Activated T-helper 1 cell treated with anti-CD3 and anti-CD28 coated beads, Interleukin-12 subunit alpha, Interleukin-12 subunit beta, Interleukin-2, Interleukin-4 antibody, amounts not matched to agents 30 ng/mL and 10 ng/mL and 1 ng/mL, durations not matched to agents 14 hours and 24 hours and 36 hours (primary cell): ENCODE data around the gene SURF4. TPM values are rescaled to one million over a fixed set of nuclear protein-coding genes. Genes with fewer than 3 reads are reported as not detected.

Source experiments
- DNase-seq: peaks from one replicate; pipeline ENCODE4 v3.0.0; 2021; ENCODE audit warnings: low spot score
- H3K27ac Mint-ChIP-seq: one replicate; pipeline ENCODE4 v1.8.0; 2021; ENCODE audit warnings: mild to moderate bottlenecking, mixed read lengths
- H3K27me3 Mint-ChIP-seq: one replicate; pipeline ENCODE4 v1.8.0; 2022; ENCODE audit warnings: mild to moderate bottlenecking, moderate library complexity, mixed read lengths; ENCODE audit not compliant: insufficient read depth
- H3K36me3 Mint-ChIP-seq: one replicate; pipeline ENCODE4 v1.8.0; 2021; ENCODE audit warnings: low read depth, mixed read lengths
- H3K4me1 Mint-ChIP-seq: one replicate; pipeline ENCODE4 v1.8.0; 2021; ENCODE audit warnings: low read depth, mixed read lengths
- H3K4me3 Mint-ChIP-seq: one replicate; pipeline ENCODE4 v1.8.0; 2021; ENCODE audit warnings: mild to moderate bottlenecking, moderate library complexity, mixed read lengths
- H3K9me3 Mint-ChIP-seq: one replicate; pipeline ENCODE4 v1.8.0; 2021; ENCODE audit warnings: mixed read lengths
- intact Hi-C: fragments of 100-400 bp; cut with micrococcal nuclease; formaldehyde crosslinking; loops from one replicate; pipeline ENCODE4 v1.15.1; 2024
- total RNA-seq: library from RNA; stranded (reverse); gene quantifications from 2 replicates; pipeline ENCODE4 v1.2.3, GENCODE V29; 2022

Gene SURF4
- total RNA-seq, 1 donor from 2014 or later, result 236 TPM

DNA sequence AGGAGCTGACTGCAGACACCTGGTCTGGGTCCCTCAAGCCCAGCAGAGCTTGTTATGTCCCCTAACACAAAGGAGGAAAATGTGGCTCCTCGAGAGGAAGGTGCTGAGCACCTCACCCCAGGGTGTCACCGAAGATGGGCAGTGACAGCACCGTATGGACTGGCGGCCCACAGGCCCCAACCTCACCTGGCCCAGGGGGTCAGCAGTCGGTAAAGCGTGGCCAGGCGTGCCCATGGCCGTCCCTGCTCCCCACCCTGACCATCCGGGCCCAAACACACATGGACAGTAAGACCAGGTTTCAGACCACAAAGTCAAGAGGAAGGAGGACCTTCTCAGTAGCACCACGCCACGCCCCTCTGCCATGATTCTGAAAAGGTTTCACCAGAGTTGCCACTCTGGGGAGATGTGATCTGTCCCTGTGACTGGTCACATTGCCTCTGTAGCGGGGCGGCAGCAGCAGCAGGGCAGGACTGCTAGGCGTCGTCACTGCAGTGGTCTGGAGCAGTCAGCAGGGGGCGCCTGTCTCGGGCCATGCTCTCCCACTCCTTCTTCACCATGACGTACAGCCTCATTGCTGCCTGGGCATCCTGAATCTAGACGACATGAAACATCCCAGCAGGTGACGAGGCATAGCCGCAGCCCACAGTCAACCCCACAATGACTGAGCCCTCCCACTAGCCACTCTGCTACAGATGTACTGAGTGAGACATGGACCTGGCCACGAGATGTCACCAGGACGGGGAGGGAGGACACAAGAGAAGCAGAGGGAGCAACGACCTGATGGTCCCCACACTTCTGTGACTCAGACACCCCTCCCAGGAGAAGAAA is 30.8 kb upstream of the SURF4 start:
- H3K27me3 Mint-ChIP-seq, result no peaks in the 10 kb centered on the region
- peaks cover 32% of the 10 kb centered on the region for H3K36me3 Mint-ChIP-seq
- peak overlapping the region; percentile 82 for H3K27ac Mint-ChIP-seq

DNA sequence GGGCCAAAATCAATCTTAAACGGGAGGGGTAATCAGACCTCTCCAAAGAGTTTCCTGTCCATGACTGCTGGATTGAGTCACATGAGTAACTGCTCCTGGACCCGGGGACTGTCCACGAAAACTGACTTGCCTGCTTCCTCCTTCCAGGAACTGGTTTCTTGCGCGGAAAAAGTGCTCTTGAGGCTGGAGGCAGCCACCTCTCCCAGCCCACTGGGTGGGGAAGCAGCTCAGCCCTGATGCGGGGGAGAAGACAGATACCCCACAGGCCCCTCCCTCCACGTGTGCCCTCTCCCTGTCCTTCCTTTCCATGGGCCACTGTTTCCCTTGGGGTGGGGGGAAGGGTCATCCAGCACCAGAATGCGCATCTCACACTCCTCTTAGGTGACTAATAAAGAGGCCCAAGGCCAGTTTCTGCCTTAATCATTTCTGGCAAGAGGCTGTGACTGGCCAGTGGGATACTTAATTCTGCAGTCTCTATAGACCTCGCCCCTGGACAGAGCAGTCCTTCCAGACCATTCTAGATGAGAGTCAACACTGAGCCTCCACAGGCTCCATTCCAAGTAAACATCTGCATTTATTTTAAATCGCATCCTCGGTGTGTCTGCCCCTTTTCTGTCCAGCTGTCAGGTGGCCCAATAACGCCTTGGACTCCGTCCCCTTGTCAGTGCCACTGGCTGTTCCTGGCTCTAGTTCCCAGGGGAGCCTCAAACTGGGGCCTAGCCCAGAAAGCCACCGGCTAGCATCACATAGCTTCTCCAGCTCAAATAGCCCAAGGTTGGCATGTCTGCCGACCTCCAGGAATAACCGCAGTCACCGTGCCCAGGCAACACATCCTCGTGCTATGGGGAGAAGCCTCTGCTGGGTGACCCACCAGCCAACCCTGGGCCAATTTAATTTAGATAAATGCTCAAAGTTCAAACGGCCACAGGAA is 29.9 kb upstream of the SURF4 start:
- intact Hi-C loops, result loop anchor here (1.0 to 5.0 kb wide), 4 partner anchors 29 to 322 kb away; partner anchors contain the start of genes CACFD1, SLC2A6, STKLD1 and SURF4
- H3K4me1 Mint-ChIP-seq, result peaks cover 9% of the 10 kb centered on the region

More for the DNA sequence above, 30.8 kb upstream of the SURF4 start:
- no peak overlapping the region for H3K4me3 Mint-ChIP-seq
- peak; percentile 67 for DNase-seq
- H3K9me3 Mint-ChIP-seq, result no peaks in the 10 kb centered on the region
- intact Hi-C loops, result loop anchor here (1.0 to 5.0 kb wide), 6 partner anchors 11 to 321 kb away; partner anchors contain the start of genes CACFD1, SLC2A6, STKLD1 and SURF4
- H3K4me1 Mint-ChIP-seq, result peaks cover 9% of the 10 kb centered on the region

DNA sequence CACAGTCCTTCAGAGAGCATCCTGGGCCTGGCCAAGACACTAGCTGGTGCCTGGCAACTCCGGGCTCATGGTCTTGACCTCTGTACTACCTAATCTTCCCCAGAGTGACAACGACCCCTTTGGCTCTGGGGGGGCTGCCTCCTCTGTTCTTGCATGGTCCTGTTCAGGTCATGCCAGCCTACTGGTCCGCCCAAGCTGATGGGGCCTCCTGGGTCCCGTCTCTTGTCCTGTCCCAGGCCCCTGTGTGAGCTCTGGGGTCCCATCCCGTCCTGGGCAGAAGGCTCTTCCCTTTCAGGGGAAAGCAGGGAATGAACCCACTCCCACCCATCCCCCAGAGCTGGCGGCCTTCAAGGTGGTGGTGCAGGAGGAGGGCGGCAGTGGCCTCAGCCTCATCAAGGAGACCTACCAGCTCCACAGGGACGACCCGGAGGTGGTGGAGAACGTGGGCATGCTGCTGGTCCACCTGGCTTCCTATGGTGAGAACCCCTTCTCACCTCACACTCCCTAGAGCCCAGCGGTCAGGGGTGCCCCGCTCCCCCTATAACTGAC is 28.7 kb upstream of the SURF4 start:
- DNase-seq, result no peak
- peak overlapping the region; percentile 8 for H3K27ac Mint-ChIP-seq
- peaks cover 9% of the 10 kb centered on the region for H3K4me1 Mint-ChIP-seq
- H3K4me3 Mint-ChIP-seq, result no peak overlapping the region
- peaks cover 30% of the 10 kb centered on the region for H3K36me3 Mint-ChIP-seq
- no peaks in the 10 kb centered on the region for H3K9me3 Mint-ChIP-seq
- intact Hi-C loops, result loop anchor here (5.0 kb wide), 1 partner anchor 323 kb away; no protein-coding TSS in a partner anchor
- no peaks in the 10 kb centered on the region for H3K27me3 Mint-ChIP-seq

More for the DNA sequence above, 29.9 kb upstream of the SURF4 start:
- Mint-ChIP-seq H3K27ac (no peak overlapping the region), H3K4me3 (no peak overlapping the region), H3K36me3 (peaks cover 32% of the 10 kb centered on the region), H3K9me3 (no peaks in the 10 kb centered on the region), H3K27me3 (no peaks in the 10 kb centered on the region)
- no peak for DNase-seq

DNA sequence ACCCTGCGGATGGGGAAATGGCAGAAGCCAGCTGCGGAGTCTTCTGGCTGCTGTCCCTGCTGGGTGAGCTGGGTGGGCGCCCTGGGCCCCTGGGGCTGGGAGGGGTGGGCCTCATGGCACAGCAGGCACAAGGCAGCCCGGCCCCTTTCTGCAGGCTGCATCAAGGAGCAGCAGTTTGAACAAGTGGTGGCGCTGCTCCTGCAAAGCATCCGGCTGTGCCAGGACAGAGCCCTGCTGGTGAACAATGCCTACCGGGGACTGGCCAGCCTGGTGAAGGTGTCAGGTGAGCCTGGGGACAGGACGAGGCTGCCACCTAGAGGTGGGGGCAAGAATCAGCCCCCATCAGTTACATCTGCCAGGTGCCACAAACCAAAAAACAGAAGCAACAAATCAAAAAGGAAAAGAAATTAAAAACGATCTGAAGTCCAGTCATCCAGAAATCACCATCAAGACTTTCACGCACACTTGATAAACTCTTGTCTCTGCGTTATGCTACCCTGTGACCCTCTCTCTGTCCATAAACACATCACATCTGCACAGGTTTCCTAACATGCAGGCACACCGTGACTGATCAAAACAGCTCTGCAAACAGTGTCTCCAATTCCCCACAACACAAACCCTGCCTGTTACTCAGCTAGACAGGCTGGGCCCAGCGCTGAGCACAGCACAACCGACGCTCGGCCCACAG is 28.1 kb upstream of the SURF4 start:
- peak; percentile 19 for DNase-seq
- Mint-ChIP-seq H3K27me3 (no peaks in the 10 kb centered on the region), H3K9me3 (no peaks in the 10 kb centered on the region), H3K4me1 (peaks cover 9% of the 10 kb centered on the region), H3K4me3 (no peak overlapping the region), H3K27ac (peak overlapping the region; percentile 8), H3K36me3 (peaks cover 25% of the 10 kb centered on the region)
- intact Hi-C loops, result no loop called here

DNA sequence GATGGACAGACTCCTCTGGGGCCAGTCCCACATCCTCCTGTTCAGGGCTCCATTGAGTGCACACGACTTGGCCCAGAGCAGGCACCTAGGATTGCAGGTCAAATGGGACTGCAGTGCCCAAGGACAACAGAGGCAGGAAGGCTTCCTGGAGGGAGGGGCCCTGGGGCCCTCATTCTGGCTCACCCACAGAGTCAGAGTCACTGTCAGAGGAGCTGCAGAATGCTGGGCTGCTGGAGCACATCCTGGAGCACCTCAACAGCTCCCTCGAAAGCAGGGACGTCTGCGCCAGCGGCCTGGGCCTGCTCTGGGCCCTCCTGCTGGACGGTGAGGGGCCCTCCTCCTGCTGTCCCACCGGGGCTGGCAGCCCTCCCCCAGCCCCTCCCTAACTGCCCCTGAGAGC is 26.8 kb upstream of the SURF4 start:
- intact Hi-C loops, result no loop called here

DNA sequence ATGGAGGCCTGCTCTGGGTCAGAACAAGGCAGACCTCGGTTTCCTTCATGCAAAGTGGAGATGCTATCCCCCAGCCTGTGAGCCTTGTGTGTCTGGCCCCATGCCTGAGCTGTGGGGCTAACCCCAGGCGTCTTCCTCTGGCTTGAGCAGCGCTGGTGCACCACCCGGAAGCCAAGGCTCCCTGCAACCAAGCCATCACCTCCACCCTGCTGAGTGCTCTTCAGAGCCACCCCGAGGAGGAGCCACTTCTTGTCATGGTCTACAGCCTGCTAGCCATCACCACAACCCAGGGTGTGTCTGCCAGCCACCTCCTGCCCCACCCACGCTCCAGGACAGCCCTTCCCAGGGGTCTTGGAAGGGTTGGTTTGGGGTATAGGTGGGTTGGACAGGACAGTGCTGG is 25.7 kb upstream of the SURF4 start:
- Mint-ChIP-seq H3K4me1 (peaks cover 3% of the 10 kb centered on the region), H3K36me3 (peaks cover 13% of the 10 kb centered on the region), H3K27ac (no peak overlapping the region), H3K9me3 (no peaks in the 10 kb centered on the region), H3K4me3 (no peak overlapping the region), H3K27me3 (no peaks in the 10 kb centered on the region)
- no peak for DNase-seq
- intact Hi-C loops, result no loop called here

More for the DNA sequence above, 26.8 kb upstream of the SURF4 start:
- Mint-ChIP-seq H3K4me1 (peaks cover 9% of the 10 kb centered on the region), H3K27ac (no peak overlapping the region), H3K4me3 (no peak overlapping the region), H3K9me3 (no peaks in the 10 kb centered on the region), H3K27me3 (no peaks in the 10 kb centered on the region), H3K36me3 (peaks cover 22% of the 10 kb centered on the region)
- DNase-seq, result no peak

DNA sequence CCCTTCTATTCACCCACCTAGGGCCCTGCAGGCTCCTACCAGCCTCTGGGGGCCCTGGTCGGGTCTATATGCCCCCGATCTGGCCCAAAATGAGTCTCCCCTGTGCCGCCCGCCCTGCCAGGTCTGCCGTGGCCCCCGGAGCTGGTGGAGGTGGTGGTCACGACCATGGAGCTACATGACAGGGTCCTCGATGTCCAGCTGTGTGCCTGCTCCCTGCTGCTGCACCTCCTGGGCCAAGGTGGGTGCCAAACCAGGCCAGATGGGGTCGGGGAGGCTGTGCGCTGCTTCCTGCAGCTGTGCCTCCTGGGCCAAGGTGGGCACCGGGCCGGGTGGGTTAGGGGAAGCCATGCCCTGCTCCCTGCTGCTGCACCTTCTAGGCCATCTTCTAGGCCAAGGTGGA is 24.4 kb upstream of the SURF4 start:
- no peak for DNase-seq
- Mint-ChIP-seq H3K9me3 (no peaks in the 10 kb centered on the region), H3K4me1 (no peaks in the 10 kb centered on the region), H3K36me3 (peaks cover 4% of the 10 kb centered on the region), H3K27ac (no peak overlapping the region), H3K4me3 (no peak overlapping the region), H3K27me3 (peaks cover 3% of the 10 kb centered on the region)
- intact Hi-C loops, result no loop called here

DNA sequence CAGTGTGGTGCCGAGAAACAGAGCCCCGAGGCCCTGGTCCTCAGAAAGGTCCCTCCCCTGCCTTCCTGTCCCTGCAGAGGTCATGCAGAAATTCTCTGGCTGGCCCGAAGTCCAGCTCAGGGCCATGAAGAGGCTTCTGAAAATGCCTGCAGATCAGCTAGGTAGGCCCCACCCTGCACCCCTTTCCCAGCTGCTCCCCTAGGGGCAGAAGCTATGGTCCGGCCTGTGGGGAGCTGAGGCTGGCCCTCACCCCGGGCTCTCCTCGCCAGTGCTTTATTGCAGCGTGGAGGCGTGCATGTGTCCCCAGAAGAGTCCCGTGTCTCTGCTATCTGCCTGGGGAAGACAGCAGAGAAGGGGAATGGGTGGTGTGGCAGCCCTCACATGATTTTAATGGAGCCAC is 22.0 kb upstream of the SURF4 start:
- DNase-seq, result no peak
- H3K9me3 Mint-ChIP-seq, result no peaks in the 10 kb centered on the region
- H3K36me3 Mint-ChIP-seq, result no peaks in the 10 kb centered on the region
- no peaks in the 10 kb centered on the region for H3K4me1 Mint-ChIP-seq
- H3K27me3 Mint-ChIP-seq, result peaks cover 5% of the 10 kb centered on the region
- no peak overlapping the region for H3K27ac Mint-ChIP-seq
- no peak overlapping the region for H3K4me3 Mint-ChIP-seq
- intact Hi-C loops, result no loop called here

DNA sequence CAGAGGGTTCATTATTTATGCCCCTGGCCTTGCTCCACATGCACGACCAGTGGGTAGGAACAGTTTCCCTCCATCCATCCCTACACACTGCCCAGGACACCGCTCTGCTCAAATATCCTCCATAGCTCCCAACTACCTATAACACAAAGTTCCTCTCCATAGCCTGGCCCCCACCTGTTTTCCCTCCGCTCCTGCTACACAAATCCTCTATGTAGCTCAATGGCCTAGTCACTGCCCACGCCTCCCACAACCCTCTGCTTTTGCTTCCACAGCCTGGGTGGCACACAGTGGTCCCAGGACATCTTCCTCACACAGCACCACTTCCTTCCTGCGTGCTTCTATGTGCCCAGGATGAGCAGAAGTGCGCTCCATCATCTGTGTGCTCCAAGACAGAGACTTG is 21.5 kb upstream of the SURF4 start:
- no peak overlapping the region for H3K4me3 Mint-ChIP-seq
- intact Hi-C loops, result no loop called here
- no peak overlapping the region for H3K27ac Mint-ChIP-seq
- no peaks in the 10 kb centered on the region for H3K9me3 Mint-ChIP-seq
- no peaks in the 10 kb centered on the region for H3K4me1 Mint-ChIP-seq
- peaks cover 5% of the 10 kb centered on the region for H3K27me3 Mint-ChIP-seq
- H3K36me3 Mint-ChIP-seq, result no peaks in the 10 kb centered on the region
- DNase-seq, result no peak

DNA sequence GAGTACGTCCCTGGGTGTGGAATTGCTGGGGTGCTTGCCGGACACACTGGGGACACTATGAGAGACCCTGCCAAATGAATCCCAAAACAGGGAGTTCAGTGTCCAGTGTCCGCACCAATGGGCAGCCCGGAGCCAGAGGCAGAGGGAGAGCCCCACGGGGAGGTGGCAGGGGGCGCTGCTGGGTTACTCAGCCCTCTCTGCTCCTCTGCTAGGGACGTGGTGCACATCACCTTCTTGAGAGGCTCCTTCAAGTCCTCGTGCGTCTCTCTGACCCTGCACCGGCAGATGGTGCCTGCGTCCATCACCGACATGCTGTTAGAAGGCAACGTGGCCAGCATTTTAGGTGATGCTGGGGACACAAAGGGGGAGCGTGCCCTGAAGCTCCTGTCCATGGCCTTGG is 21.1 kb upstream of the SURF4 start:
- DNase-seq, result no peak
- Mint-ChIP-seq H3K9me3 (no peaks in the 10 kb centered on the region), H3K27ac (no peak overlapping the region), H3K4me1 (no peaks in the 10 kb centered on the region), H3K27me3 (peaks cover 5% of the 10 kb centered on the region), H3K36me3 (no peaks in the 10 kb centered on the region), H3K4me3 (no peak overlapping the region)
- intact Hi-C loops, result no loop called here

DNA sequence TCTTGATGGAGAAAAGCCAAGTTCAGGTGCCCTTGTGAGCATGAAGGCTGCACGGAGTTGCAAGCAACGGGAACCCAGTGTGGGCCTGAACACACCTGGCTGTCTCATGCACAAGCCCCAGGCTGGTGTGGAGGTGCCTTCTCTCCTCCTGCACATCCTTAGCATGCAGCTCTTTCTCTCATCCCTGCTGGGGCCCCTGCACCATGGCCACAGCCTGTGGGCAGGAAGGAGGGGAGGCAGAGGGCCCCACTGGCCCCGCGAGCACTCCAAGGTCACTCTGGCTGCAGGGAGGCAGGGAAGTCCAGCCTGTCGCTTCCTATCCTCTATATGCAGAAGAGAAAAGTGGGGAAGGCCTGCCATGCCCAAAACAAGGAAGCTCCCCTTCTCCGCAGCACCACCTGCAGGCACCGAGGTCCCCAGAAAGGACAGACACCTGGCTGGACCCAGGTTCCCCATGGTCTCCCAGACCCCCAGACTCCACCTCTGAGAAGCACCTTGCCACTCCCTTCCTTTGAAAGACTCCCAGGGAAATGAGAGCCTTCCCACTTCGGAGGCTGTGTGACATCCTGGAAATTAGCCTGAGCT is 18.9 kb upstream of the SURF4 start:
- Mint-ChIP-seq H3K27ac (no peak overlapping the region), H3K4me1 (no peaks in the 10 kb centered on the region), H3K4me3 (no peak overlapping the region), H3K9me3 (no peaks in the 10 kb centered on the region), H3K27me3 (peaks cover 5% of the 10 kb centered on the region), H3K36me3 (no peaks in the 10 kb centered on the region)
- DNase-seq, result no peak
- intact Hi-C loops, result no loop called here

DNA sequence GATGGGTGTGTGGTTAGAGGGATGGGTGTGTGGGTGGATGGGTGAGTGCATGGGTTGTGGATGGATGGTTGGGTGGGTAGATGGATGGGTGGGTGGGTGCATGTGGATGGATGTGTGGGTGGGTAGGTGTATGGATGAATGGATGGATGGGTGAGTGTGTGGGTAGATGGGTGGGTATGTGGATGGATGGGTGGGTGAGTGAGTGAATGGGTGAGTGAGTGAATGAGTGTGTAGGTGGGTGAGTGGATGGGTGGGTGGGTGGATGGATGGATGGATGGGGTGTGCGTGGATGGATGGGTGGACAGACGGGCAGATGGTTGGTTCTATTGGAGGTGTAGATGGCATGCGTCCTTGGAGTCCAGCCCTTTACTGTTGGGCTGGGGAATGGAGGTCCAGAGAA is 17.5 kb upstream of the SURF4 start:
- no peak overlapping the region for H3K27ac Mint-ChIP-seq
- H3K4me1 Mint-ChIP-seq, result no peaks in the 10 kb centered on the region
- DNase-seq, result no peak
- H3K36me3 Mint-ChIP-seq, result no peaks in the 10 kb centered on the region
- peaks cover 5% of the 10 kb centered on the region for H3K27me3 Mint-ChIP-seq
- intact Hi-C loops, result no loop called here
- H3K4me3 Mint-ChIP-seq, result no peak overlapping the region
- H3K9me3 Mint-ChIP-seq, result no peaks in the 10 kb centered on the region
